Tongue (tissue), 2 donors: Measurements from ENCODE around the gene PBX4. TPM values are rescaled to one million over a fixed set of nuclear protein-coding genes. Genes with fewer than 3 reads are reported as not detected.

Source experiments
- DNase-seq: peaks from one replicate; pipeline ENCODE4 v3.0.0-alpha.2; 2015
- total RNA-seq: library from RNA; depleted of rRNA; stranded (reverse); fragments of >200 nt; gene quantifications from one replicate; pipeline ENCODE4 v1.2.3, GENCODE V29; 2014

PBX4 gene
- total RNA-seq, 1 donor from 2014 or later = 2.8 TPM

DNA sequence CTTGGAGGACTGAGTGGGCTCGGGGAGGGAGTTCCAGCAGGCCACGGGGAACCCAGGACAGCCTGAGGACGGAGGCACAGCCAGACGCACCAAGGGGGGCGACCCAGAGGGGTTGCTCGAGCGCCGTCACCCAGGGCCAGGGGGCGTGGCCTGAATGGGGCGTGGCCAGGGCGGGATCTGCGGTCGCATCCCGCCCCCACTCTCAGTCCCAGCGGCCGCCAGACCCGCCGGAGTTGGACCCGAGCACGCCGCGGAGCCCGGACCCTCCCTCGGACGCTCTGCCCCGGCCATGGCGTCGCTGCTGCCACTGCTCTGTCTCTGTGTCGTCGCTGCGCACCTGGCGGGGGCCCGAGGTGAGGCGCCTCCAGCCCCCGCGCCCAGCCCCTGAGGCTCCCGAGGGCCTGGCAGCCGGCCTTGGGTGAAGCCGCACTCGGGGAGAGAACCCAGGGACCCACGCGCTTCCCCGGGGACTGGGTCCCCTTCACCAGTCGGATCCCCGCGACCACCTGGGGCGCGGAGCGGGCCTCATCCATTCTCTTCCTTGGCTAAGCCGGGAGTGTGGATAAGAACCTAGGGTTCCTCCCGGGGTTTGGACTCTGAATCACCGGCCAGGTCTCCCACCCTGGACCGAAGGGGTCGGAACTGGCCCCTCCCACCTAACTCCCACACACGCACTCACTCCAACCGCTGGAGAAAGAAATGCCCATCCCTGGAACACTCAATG lies 80.3 kb downstream of the PBX4 start, which contains the start of gene CILP2:
TSS of gene CILP2 (plus strand) at position 205 of the 724 bp plus-strand sequence. CDS start at position 290, 85 bp downstream.
- DNase-seq = peak; percentile 51

DNA sequence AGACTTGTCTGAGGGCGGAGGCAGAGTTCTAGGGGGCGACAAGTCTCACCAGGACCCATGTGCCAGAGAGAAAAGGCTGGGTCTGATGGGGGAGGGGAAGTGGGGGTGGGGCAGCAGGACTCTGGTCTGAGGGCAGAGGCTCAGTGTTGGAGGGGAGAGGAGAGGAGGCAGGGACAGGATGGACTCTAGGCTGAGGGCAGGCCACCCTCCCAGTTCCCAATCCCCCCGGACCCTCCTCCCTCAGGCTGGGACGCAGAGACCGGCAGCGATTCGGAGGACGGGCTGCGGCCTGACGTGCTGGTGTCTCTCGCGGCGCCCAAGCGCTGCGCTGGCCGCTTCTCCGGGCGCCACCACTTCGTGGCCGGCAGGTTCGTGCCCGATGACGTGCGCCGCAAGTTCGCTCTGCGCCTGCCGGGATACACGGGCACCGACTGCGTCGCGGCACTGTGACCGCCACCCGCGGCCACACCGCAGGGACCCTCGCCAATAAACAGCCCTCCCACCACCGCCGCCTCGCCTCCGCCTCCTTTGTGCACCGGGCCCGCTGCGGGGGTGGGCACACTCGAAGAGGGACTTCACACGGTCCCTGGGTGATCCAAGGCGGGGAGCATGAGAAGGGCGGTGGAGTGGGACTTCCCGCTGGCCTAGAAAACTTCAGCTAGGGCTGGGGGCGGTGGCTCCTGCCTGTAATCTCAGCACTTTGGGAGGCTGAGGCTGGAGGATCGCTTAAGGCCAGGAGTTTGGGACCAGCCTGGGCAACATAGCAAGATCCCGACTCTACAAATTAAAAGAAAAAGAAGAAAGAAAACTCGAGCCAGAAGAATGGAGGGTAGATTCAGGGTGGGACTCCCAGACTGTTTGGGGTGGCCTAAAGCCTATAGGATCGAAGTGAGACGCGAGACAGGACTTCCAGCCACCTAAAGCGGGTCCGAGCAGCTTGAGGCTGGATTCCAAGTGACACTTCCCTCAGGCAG lies 81.1 kb downstream of the PBX4 start:
- no peak for DNase-seq

DNA sequence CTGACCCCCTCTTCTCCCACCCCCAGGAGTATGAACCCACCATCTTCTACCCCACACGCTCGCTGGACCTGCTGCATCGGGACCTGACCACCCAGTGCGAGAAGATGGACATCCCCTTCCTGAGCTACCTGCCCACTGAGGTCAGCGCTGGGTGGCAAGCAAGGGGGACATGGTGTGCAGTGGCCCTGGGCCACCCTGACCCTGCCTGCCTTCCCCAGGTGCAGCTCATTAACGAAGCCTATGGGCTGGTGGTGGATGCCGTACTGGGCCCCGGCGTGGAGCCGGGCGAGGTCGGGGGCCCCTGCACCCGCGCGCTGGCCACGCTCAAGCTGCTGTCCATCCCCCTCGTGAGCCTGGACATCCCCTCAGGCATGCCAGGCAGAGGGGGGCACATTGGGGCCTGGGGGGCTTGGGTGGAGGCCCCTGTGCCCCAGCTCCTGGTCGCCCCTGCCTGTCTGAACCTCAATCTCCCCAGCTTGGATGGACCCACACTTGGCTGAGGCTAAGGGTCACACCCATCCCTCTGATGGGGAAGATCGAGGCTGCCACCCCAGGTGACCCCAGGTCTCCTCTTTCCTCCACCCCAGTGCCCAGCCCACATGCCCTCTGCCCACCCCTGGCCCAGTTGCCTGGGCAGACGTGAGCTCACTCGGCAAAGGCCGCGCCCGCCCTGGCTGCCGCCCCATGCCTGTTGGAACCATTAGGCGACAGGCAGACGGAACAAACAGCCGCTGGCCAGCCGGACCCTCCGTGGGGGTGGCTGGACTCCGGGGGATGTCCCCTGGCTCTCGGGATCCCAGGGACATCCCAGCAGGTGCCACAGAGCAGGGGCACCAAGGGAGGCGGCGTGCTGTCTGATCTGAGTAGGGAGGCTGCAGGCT lies 82.9 kb downstream of the PBX4 start:
- no peak for DNase-seq

DNA sequence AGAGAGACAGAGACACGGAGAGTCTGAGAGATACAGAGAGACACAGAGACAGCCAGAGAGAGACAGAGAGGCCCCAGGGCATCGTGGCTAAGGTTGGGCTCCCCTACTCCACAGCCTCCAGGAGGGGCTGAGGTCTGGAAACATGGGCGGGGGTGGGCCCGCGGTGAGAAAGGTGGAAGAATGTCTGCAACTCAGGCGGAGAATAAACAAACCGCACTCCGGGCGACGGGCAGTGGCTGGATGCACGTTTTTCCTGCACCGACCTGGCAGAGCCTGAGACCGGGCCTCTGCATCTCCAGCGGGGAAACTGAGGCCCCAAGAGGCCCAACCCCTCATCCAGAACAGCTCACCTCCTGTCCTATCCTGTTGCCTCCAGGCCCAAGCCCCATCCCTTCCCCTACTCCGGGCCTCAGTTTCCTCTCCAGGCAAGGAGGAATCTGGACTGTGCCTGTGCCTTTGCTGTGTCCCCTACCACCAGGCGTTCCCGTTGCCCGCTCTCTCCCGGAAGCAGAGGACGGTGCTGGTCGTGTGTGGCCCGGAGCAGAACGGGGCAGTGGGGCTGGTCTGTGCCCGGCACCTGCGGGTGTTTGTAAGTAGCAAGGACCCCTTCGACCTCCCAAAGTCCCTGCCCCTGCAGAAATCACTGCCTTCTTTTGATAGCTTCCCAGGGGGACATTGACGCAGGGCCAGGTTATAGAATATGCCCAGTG lies 83.8 kb downstream of the PBX4 start:
- no peak for DNase-seq

DNA sequence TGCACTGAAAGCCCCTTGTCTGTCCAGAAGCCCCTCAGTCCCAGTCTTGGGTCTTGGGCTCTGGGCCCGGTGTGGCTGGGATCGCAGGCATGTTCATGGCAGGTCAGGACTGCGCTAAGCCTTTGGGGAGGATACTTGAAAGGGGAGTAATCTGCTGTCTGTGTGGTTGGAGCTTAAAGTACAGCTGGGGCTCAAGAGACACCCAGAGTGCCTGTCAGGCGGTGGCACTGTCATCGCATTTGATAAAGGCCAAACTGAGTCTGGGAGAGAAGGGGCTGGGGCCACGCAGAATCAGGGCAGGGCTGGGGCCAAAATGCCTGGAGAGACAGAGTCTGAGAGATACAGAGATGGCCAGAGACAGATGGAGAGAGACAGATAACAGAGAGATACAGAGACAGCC lies 84.6 kb downstream of the PBX4 start:
- DNase-seq = no peak

DNA sequence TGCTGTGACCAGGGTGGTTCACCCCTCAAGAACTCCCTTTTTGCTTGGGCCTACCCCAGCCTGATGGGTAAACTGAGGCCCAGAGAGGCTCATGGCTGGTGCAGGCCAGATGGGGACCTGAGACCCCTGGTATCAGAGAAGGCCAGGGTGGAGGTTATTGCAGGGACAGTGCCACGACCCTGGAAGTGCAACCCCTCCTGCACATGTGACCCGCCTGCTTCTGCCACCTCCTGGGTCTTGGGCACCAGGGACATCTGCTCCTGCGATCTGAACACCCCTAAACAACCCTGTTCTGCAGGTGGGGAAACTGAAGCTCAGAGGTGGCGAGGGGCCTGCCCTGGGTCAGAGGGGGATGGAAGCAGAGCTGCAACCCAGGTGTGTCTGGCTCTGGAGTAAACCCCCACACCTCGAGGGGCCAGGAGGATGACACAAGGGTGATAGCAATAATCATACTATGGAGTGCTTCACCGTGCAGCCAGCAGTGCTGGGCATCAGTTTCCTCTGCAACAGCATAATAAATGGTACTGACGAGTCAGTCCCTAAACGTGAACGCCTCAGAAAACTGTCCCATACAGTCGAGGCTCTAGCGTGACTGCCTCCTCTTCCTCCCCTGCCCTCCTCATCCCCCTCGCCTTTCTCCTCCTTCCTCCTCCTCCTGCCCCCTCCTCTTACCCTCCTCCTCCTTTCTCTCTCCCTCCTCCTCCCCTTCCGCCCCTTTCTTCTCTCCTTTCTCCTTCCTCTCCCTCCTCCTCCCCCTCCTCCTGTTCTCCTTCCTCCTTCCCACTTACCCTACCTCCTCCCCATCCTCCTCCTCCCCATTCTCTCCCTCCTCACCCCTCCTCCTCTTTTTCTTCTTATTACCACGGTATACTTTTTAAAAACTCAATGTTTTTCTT lies 85.4 kb downstream of the PBX4 start:
- DNase-seq = no peak

DNA sequence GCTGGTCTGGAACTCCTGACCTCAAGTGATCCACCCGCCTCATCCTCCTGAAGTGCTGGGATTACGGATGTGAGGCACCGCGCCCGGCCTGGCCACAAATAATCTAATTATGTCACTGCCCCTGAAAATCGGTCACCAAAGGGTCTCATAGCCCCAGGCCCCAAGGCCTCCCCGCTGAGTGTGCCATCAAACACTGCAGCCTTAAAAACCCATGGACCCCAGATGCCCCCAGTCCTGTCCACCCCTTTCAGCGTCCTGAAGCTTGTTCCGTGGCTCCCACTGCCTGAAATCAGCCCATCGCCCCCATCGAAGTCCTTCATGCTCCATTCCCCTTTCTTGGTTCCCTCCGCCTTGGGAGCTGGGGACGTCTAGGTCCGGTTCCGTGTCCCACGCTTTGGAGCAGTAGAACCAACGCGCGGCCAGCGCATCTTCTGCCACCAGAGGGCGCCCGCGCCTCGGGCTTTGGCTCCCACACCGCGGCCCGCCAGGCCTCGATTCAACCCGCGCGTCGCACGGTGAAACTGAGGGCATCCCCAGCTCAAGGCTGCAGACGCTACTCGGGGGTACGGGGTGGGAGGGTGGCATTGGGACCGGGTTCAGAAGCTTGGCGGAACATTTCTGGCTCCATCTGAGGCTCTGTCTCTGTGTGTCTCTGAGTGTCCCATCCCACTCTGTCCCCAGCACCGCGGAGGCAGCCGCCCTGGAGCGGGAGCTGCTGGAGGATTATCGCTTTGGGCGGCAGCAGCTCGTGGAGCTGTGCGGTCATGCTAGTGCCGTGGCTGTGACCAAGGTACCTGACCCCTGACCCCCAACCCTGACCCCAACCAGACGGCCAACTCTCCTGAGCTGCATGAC lies 86.3 kb downstream of the PBX4 start:
- DNase-seq = peak; percentile 86

DNA sequence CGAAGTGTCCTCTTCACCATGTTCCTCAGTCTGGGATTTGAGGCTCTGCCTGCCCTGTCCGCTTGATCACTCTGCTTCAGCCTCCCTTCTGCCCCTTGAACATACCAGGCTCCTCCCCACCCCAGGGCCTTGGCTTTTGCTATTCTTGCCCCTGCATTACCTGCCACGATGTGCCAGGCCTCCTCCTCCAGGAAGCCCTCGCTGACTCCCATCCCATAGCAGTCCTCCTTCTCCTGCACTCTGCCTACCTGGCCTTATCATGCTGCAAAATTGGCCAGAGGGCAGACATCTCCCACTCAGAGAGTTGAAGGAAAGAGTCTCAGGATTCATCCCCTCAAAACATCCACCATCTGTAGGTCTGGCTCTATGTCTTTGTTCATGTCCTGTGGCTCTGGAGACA lies 87.6 kb downstream of the PBX4 start:
- no peak for DNase-seq

DNA sequence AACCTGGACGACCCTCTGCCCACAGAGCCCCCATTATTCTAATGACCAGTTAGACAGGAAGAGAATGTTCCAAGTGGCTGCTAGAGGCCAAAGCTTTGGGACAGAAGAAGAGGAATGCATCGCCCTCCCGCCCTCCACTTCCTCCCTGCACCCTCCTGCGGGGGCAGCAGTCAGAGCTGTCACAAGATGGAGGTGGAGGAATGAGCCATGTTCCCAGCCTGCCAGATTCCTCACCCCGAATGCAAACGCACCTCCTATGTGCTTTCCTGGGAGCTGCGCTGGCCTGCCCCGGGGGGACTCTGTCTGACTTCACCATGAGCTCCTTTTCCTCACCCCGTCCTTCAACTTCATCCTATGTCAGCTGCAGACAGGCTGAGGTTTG lies 88.1 kb downstream of the PBX4 start:
- DNase-seq = no peak

DNA sequence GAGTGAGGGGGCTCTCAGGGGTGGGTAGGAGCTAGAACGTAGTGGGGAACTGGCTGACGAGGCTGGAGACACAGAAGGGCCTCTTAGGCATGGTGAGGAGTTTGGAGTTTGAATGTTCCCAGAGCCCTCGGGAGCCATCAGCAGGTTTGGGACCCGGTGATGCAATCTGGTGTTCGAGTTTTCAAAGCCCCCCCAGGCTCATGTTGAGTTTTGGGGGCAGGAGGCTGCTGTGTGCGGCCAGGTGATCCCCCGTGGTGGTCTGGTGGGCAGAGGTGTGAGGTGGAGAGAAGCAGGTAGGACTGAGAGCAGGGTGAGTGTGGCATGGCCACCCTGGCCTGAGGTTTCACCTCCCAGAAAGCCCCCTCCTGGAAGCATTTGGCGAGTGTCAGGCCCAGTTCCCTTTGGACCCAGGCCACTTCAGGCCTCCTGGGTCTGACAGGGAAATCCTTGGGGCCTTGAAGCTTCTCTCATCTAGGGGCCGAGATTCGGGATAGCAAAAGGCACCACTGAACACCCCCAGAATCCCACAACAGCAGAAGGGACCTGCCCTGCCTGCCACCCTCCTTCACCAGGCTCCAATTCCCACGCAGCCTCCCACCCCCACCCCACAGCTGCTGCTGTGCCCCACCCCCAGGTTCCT lies 88.6 kb downstream of the PBX4 start:
- DNase-seq = no peak

DNA sequence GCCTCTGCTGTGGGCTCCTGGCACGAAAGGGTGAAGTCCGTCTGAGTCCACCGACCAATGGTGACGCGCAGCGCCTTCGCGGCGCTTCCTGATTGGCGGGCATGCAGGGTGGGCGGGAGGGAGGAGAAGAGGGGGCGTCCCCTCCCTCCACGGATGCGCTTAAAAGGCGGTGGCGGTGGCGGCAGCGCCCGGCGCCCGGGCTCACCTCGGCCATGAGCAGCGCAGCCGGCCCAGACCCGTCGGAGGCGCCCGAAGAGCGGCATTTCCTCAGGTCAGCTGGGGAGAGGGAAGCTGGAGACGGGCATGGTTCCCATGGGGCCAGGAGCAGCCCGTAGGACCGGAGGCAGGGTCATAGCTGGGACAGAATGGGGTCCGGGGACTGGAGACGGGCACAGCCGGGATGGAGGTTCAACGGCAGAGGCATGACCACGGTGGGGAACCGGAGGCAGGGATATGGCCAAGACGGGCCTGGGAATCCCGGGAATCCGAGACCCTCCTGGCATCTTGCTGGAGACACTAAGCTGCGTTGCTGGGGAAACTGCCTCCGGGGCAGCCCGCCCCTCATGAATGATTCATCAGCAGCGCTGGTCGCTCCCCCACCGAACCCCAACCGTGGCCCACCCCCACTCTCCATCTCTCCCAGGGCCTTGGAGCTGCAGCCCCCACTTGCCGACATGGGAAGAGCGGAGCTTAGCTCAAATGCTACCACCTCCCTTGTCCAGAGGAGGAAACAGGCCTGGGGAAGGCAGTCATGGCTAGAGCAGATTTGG lies 89.6 kb downstream of the PBX4 start, which contains the start of gene YJEFN3:
TSS of gene YJEFN3 (plus strand) at position 191 of the 770 bp plus-strand sequence. CDS start at position 213, 22 bp downstream.
- peak; percentile 67 for DNase-seq

DNA sequence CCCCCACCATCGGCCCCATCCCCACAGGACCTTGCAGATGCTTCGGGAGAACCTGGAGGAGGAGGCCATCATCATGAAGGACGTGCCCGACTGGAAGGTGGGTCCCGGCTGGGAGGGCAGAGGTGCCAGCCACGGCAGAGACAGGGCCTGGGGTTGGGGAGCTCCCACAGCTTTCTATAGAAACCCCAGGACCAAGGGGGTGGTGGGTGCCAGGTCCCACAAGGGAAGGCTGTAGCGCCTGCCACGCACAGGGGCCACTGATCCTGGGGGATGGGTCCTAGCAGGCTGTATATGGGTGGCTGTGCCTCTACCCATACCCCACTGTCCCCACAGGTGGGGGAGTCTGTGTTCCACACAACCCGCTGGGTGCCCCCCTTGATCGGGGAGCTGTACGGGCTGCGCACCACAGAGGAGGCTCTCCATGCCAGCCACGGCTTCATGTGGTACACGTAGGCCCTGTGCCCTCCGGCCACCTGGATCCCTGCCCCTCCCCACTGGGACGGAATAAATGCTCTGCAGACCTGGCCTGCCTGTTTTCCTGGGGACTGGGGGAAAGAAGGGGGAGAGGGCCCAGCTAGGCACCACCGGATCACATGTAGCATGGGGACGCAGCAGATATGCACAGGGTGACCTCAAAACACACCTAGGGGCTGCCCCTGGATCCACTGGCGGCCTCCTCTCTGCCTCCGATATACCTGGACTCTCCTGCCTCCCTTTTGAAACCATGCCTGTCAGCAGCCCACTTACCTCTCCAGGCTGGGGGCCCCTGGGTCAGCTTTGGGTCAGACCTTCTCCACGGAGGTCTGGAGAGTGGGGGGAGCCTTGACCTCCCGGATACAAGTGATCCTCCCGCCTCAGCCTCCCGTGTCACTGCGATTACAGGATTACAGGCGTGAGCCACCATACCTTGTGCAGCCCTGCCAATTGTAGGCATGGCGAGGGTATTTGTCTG lies 90.5 kb downstream of the PBX4 start:
- DNase-seq = no peak

DNA sequence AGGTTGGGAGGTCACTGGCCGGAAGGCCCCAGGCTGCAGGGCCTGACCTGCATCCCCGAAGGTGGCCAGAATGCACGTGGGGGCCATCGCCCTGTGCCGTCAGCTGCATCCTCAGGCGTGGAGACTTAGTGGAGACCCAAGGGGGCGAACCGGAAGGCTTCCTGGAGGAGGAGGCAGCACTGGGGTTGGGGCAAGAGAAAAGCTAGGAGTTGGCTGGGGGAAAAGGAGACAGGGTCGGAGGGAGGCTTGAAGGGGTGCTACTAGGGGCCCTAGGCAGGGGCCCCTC lies 91.2 kb downstream of the PBX4 start:
- DNase-seq = no peak

DNA sequence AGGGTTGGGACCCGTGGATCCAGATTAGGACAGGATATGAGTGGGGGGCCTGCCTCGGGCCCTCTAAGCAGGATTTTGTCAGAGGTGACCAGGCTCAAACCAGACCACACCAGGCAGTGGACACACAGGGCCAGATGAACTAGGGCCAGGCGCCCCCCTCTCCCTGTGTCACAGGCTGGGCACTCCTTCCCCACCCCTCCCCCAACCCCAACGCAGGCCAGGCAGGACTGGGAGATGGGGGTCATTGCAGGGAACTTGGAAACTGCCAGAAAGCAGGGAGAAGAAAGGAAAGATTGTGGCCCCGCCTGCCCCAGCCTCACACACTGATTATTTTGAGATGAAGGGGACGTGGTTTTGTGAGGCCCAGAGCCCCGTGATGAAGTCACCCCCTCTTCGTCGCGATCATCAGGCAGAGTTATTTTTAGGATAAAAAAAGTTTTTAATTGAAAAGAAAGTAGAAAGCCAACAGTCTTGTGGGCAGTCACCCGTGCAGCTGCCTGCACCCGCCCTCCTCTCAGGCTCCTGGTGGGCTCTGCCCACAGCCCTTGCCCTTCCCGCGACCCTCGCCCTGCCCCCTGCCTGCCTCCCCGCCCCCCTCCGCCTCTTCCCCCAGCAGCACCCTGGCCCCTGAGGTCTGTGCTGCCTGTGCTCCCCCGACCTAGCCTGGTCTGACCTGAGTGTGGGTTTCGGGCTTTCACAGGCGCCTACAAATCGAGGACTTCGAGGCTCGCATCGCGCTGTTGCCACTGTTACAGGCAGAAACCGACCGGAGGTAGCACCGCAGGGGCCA lies 91.7 kb downstream of the PBX4 start:
- no peak for DNase-seq

DNA sequence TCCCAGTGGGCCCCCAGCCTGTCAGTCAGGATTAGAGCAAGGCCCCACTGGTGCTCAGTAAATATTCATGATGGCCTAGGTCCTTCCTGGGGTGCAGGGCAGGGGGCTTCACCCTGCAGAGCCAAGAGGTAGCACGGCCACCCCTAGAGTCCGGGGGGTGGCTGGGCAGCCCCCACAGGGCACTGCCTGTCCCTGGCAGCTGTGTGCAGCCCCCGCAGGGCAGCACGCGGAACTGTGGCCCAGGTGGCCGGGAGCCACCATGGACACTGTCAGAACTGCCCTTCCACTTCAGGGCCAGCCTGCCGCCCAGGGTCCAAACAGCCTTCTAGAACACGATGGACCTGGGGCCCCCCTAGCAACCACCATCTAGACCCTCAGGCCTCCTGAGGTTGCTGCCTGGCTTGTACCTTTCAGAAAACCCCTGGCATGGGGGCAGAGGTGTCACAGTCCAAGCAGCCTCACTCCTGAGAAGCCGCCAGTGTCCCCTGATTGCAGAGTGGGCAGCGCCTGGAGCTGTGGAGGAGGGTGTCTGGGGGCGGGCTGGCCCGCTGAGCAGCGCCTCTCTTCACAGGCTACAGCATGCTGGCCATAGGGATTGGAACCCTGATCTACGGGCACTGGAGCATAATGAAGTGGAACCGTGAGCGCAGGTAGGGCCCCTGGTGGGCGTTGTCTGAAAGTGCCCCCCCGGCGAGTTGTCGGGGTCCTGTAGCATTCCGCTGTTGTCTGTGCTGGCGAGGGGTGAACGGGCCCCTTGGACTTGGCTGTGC lies 92.7 kb downstream of the PBX4 start:
- DNase-seq = no peak
